HL-60 (cell line): Measurements from ENCODE around the gene BABAM2.

Experiments used
- GABPA ChIP-seq: IDR thresholded peaks from 2 replicates; pipeline ENCODE4 v1.6.1; 2012; ENCODE audit warnings: low read depth
- TF ChIP-seq, protein P1 (sequence below): IDR thresholded peaks from one replicate; pipeline ENCODE4 v1.5.1; 2011; ENCODE audit warnings: low read length, control low read depth, inconsistent platforms; ENCODE audit not compliant: insufficient read depth

GRCh38 chr2:28248511-28248910 lies 358.0 kb downstream of the BABAM2 start:
- no peak for TF ChIP-seq GABPA
- TF ChIP-seq, protein P1, sequence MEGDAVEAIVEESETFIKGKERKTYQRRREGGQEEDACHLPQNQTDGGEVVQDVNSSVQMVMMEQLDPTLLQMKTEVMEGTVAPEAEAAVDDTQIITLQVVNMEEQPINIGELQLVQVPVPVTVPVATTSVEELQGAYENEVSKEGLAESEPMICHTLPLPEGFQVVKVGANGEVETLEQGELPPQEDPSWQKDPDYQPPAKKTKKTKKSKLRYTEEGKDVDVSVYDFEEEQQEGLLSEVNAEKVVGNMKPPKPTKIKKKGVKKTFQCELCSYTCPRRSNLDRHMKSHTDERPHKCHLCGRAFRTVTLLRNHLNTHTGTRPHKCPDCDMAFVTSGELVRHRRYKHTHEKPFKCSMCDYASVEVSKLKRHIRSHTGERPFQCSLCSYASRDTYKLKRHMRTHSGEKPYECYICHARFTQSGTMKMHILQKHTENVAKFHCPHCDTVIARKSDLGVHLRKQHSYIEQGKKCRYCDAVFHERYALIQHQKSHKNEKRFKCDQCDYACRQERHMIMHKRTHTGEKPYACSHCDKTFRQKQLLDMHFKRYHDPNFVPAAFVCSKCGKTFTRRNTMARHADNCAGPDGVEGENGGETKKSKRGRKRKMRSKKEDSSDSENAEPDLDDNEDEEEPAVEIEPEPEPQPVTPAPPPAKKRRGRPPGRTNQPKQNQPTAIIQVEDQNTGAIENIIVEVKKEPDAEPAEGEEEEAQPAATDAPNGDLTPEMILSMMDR: no peak
